Peyer's patch (tissue), 4 donors: ENCODE measurements around the gene NOL9.

Experiments
- POLR2A ChIP-seq, 2 donors: fragments of 450-650 bp; IDR thresholded peaks; one replicate each; pipeline ENCODE4 v1.5.1; 2017; ENCODE audit warnings: antibody characterized with exemption in 2 of 2, mild to moderate bottlenecking in 2 of 2, moderate library complexity in 2 of 2
- TF ChIP-seq, protein P1 (sequence below), 6 experiments: fragments of 450-650 bp in 4 of 6; fragments of 200-600 bp in 2 of 6; sonication (generic) in 1 of 6; IDR thresholded peaks; one replicate each; pipeline ENCODE4 v1.5.1; 2017 to 2019; ENCODE audit warnings: antibody characterized with exemption in 6 of 6, mild to moderate bottlenecking in 3 of 6, moderate library complexity in 1 of 6

DNA sequence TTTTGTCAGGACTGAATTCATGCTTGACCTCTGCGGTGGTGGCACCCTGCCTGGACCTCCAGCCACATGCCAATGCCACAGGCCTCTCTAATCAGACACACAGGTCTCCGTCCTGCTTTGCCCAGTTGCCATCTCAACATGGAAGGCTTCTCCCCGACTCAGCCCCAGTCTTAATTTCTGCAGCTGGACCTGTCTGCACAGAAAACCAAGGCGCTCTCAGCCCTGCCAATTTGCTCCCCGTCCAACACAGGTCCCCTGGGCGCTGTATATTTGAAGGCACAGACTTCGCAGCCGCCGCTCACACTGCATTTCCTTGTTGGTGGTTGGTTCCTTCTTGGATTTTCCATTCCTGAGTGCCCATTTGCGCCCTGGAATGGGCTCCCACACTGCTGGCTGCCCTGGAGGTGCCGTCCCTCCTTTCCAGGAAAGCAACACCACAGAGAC, 34.8 kb downstream of the NOL9 start:
- no peak for TF ChIP-seq POLR2A (IDR thresholded peaks at IDR 0.05)
- TF ChIP-seq, protein P1, sequence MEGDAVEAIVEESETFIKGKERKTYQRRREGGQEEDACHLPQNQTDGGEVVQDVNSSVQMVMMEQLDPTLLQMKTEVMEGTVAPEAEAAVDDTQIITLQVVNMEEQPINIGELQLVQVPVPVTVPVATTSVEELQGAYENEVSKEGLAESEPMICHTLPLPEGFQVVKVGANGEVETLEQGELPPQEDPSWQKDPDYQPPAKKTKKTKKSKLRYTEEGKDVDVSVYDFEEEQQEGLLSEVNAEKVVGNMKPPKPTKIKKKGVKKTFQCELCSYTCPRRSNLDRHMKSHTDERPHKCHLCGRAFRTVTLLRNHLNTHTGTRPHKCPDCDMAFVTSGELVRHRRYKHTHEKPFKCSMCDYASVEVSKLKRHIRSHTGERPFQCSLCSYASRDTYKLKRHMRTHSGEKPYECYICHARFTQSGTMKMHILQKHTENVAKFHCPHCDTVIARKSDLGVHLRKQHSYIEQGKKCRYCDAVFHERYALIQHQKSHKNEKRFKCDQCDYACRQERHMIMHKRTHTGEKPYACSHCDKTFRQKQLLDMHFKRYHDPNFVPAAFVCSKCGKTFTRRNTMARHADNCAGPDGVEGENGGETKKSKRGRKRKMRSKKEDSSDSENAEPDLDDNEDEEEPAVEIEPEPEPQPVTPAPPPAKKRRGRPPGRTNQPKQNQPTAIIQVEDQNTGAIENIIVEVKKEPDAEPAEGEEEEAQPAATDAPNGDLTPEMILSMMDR (IDR thresholded peaks at IDR 0.05): no peak
